Astrocyte (in vitro differentiated cells and primary cell): Measurements from ENCODE around the gene PLPP3.

Experiments used
- EZH2 ChIP-seq: IDR thresholded peaks from 2 replicates; pipeline ENCODE4 v1.6.1; 2012; ENCODE audit warnings: mild to moderate bottlenecking, low read length, inconsistent platforms; ENCODE audit not compliant: insufficient read depth
- TF ChIP-seq, protein P1 (sequence below): IDR thresholded peaks from 2 replicates; pipeline ENCODE4 v1.5.1; 2011; ENCODE audit warnings: low read depth, mild to moderate bottlenecking, inconsistent platforms, low read length, moderate library complexity; ENCODE audit not compliant: insufficient read depth

DNA sequence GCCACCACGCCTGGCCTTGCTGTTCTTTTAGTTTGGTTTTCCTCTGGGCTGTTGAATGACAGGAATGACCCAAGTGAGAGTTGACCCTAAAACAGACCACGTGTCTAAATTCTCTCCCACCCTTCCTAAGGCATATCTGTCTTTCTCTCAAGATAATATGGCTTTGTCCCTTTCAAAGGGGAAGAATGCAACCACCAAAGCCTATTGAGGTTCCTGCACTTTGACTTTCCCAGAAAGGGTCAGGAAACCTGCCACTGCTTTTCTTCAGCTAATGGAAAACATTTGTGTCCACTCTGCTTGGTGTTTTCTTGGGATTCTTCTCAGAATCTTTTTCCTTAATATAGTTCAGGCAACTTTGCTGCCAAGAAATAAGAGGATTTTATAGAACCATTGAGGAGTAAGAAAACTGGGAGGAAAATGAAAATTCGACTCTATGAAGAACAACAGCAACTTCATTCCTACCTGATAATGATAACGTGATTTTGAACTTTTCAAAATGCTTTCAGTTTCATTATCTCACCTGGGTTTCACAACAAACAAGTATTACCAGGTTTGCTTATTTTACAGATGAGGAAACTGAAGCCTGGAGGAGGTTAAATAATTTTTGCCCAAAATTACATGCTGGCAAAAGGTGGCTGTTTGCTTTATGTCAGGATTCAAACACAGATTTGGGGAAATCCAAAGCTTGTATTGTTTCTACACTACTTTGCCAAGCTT lies 6.9 kb downstream of the PLPP3 start:
- TF ChIP-seq, protein P1, sequence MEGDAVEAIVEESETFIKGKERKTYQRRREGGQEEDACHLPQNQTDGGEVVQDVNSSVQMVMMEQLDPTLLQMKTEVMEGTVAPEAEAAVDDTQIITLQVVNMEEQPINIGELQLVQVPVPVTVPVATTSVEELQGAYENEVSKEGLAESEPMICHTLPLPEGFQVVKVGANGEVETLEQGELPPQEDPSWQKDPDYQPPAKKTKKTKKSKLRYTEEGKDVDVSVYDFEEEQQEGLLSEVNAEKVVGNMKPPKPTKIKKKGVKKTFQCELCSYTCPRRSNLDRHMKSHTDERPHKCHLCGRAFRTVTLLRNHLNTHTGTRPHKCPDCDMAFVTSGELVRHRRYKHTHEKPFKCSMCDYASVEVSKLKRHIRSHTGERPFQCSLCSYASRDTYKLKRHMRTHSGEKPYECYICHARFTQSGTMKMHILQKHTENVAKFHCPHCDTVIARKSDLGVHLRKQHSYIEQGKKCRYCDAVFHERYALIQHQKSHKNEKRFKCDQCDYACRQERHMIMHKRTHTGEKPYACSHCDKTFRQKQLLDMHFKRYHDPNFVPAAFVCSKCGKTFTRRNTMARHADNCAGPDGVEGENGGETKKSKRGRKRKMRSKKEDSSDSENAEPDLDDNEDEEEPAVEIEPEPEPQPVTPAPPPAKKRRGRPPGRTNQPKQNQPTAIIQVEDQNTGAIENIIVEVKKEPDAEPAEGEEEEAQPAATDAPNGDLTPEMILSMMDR = no peak
- TF ChIP-seq EZH2 = no peak
